GM13976 (cell line): Measurements from ENCODE around the gene GPR39.

Experiments
- DNase-seq: peaks from one replicate; pipeline ENCODE4 v3.0.0; 2012; ENCODE audit warnings: low spot score
- in situ Hi-C: fragments of 300-500 bp; cut with MboI; formaldehyde crosslinking; loops from one replicate; pipeline ENCODE4 v1.12.0; 2022; ENCODE audit warnings: low sequenced_read_pairs, mixed read lengths, inconsistent platforms; ENCODE audit not compliant: unreplicated experiment
- TF ChIP-seq, protein P1 (sequence below): IDR thresholded peaks from 2 replicates; pipeline ENCODE4 v1.5.1; 2012; ENCODE audit warnings: borderline replicate concordance, mild to moderate bottlenecking; ENCODE audit not compliant: insufficient read depth; ENCODE audit errors: extremely low read depth, missing control alignments, control extremely low read depth

The GPR39 gene

GRCh38 chr2:132680544-132680943, 263.9 kb downstream of the GPR39 start:
- in situ Hi-C loops = no loop called here
- TF ChIP-seq, protein P1, sequence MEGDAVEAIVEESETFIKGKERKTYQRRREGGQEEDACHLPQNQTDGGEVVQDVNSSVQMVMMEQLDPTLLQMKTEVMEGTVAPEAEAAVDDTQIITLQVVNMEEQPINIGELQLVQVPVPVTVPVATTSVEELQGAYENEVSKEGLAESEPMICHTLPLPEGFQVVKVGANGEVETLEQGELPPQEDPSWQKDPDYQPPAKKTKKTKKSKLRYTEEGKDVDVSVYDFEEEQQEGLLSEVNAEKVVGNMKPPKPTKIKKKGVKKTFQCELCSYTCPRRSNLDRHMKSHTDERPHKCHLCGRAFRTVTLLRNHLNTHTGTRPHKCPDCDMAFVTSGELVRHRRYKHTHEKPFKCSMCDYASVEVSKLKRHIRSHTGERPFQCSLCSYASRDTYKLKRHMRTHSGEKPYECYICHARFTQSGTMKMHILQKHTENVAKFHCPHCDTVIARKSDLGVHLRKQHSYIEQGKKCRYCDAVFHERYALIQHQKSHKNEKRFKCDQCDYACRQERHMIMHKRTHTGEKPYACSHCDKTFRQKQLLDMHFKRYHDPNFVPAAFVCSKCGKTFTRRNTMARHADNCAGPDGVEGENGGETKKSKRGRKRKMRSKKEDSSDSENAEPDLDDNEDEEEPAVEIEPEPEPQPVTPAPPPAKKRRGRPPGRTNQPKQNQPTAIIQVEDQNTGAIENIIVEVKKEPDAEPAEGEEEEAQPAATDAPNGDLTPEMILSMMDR = no peak
- DNase-seq = no peak

- TF ChIP-seq, protein P1 = no peak
- in situ Hi-C loops = no loop called here
- DNase-seq = no peak
These were observed 265.2 kb downstream of the GPR39 start for GRCh38 chr2:132681766-132682165.

DNA sequence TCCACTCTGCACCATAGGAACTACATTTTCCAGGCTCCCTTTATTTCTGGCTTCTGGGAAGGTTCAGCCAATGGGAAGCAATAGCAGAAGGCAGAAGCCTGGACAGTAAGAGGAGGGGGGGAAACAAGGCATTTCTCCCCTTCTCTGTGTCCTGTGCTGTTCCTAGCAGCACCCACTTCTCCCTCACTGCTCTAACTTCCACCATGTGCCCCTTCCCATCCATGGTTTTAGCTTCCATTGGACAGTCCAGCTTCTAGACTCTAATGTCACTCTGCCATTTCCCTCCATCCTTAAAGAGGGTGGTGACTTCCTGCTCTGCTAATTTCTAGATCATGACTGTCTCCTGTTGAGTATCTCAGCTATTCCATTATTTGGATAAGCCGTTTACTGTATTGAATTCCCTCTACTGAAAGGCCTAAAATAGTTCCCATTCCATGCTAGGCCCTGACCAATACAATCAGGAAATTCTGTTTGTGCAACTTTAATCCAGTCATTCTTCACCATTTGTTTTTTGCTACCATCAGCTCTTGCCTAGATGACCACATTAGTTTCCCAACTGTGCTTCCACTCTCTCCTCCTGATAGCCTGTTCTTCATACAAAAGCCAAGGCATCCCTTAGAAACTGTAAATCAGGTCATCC, 274.2 kb downstream of the GPR39 start:
- DNase-seq = no peak
- in situ Hi-C loops = no loop called here
- TF ChIP-seq, protein P1 = no peak

DNA sequence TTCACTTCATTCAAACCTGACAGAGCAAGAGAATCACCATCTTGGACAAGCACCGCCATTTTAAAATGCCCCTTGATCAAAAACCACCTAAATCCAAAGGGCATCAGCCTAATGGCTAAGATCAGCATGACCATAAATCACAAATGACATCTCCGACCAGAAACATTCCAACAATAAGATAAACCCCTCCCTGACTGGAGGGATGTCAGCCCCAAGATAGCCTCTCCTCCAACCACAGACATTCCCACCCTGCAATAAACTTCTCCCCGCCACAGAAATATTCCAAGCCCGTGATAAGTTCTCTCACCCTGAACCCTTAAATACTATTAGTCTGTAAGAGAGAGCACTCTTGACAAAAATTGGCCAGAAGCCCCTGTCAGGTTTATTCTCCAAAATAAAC, 275.0 kb downstream of the GPR39 start:
- no peak for DNase-seq
- TF ChIP-seq, protein P1 = no peak
- in situ Hi-C loops = no loop called here

DNA sequence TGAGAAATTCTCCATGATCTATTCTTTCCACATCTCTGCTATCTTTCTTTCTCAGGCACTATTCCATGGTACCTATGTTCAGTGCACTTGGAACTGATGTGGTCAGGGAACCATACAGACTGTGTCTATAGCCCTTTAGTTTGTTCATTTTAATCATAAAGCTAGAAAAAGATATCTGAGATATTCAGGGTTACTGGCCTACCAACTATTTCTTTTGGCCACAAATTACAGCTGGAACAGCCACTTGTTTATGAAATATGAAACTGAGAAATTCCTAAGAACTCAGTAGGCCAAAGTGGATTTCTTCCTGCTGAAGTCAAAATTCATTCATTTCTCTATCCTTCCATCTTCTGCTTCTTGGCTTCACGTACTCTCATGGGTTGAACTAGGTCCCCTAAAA, 276.2 kb downstream of the GPR39 start:
- no peak for DNase-seq
- in situ Hi-C loops = no loop called here
- TF ChIP-seq, protein P1 = no peak
